HCT116 (cell line): ENCODE measurements around the gene CMBL. TPM values are rescaled to one million over a fixed set of nuclear protein-coding genes. Genes with fewer than 3 reads are reported as not detected.

Experiments
- ATAC-seq: fragments of 200-7000 bp; cut with Tn5 transposase; 2 replicates; pipeline ENCODE4 v1.9.1; 2020; ENCODE audit warnings: mild to moderate bottlenecking, moderate library complexity
- BruUV-seq: library from RNA; stranded (reverse); fragments of 400-500 nt; replicated peaks from 2 replicates; lab custom pipeline; 2021; lab: Mats Ljungman, UMichigan
- CTCF ChIA-PET: fragments of 300-600 bp; sonication (Branson Sonifier 250); formaldehyde crosslinking; loops from one replicate; lab custom pipeline; 2021; ENCODE audit warnings: antibody characterized with exemption; lab: Charles Lee
- POLR2A ChIA-PET: fragments of 300-600, 350-600 bp; sonication (Branson Sonifier 250); formaldehyde crosslinking; loops from one replicate; lab custom pipeline; 2021; ENCODE audit warnings: antibody characterized with exemption; lab: Charles Lee
- RAD21 ChIA-PET, 2 experiments: fragments of 300-600 bp; sonication (Branson Sonifier 250); formaldehyde crosslinking; loops; one replicate each; lab custom pipeline; 2023; ENCODE audit warnings: low total read pairs in 2 of 2; ENCODE audit not compliant: uncharacterized antibody in 2 of 2, unreplicated experiment in 2 of 2, low non-redundant PET in 1 of 2; lab: Charles Lee
- DNase-seq: peaks from one replicate; pipeline ENCODE4 v3.0.0-alpha.2; 2010; ENCODE audit warnings: low read depth, low spot score
- H2AFZ ChIP-seq: fragments of 200-600 bp; shearing (Covaris generic), sonication (generic); 2 replicates; pipeline ENCODE4 v1.6.1; 2017; ENCODE audit warnings: low read depth, mixed run types, mixed read lengths, antibody characterized with exemption, low read length; ENCODE audit not compliant: poor library complexity, severe bottlenecking
- H3K27ac ChIP-seq: 2 replicates; pipeline ENCODE4 v1.5.1; 2012; ENCODE audit warnings: low read depth, low read length
- H3K27me3 ChIP-seq: fragments of 200-600 bp; sonication (generic); 2 replicates; pipeline ENCODE4 v1.6.1; 2016; ENCODE audit warnings: mixed run types, low read length, mixed read lengths; ENCODE audit not compliant: insufficient read depth
- H3K36me3 ChIP-seq, 2 experiments: fragments of 200-500 bp in 1 of 2; fragments of 200-600 bp in 1 of 2; sonication (Bioruptor generic) in 1 of 2; sonication (generic) in 1 of 2; 2 replicates each; pipeline versions ENCODE4 v1.5.1 to v1.6.1; 2014 to 2016; ENCODE audit warnings: low read length in 2 of 2, inconsistent platforms in 1 of 2, mixed read lengths in 1 of 2, mixed run types in 1 of 2; ENCODE audit not compliant: insufficient read depth in 2 of 2, control insufficient read depth in 1 of 2
- H3K4me1 ChIP-seq, 2 experiments: fragments of 200-600 bp in 1 of 2; sonication (generic) in 1 of 2; 2 replicates each; pipeline versions ENCODE4 v1.5.1 to v1.6.1; 2012 to 2017; ENCODE audit warnings: low read length in 2 of 2, inconsistent platforms in 1 of 2, mild to moderate bottlenecking in 1 of 2, mixed read lengths in 1 of 2, mixed run types in 1 of 2, moderate library complexity in 1 of 2; ENCODE audit not compliant: insufficient read depth in 2 of 2, control insufficient read depth in 1 of 2
- H3K4me2 ChIP-seq: fragments of 200-600 bp; sonication (generic); 2 replicates; pipeline ENCODE4 v1.6.1; 2017; ENCODE audit warnings: mixed run types, low read length, mixed read lengths
- H3K4me3 ChIP-seq, 2 experiments: fragments of 200-600 bp in 1 of 2; sonication (generic) in 1 of 2; replicated peaks in 1 of 2; 2 replicates each; pipeline ENCODE4 v1.5.1; 2011 to 2016; ENCODE audit warnings: low read length in 2 of 2, control low read depth in 1 of 2, low read depth in 1 of 2, mild to moderate bottlenecking in 1 of 2, mixed read lengths in 1 of 2, mixed run types in 1 of 2
- H3K79me2 ChIP-seq: fragments of 200-600 bp; sonication (generic); 2 replicates; pipeline ENCODE4 v1.6.1; 2017; ENCODE audit warnings: mild to moderate bottlenecking, mixed run types, low read length, moderate library complexity, mixed read lengths; ENCODE audit not compliant: insufficient read depth
- H3K9ac ChIP-seq: fragments of 200-600 bp; sonication (generic); 2 replicates; pipeline ENCODE4 v1.6.1; 2016; ENCODE audit warnings: low read length, mixed read lengths
- H3K9me2 ChIP-seq: fragments of 200-600 bp; sonication (generic), shearing (Covaris generic); 2 replicates; pipeline ENCODE4 v1.6.1; 2017; ENCODE audit warnings: mixed run types, mild to moderate bottlenecking, moderate library complexity; ENCODE audit not compliant: insufficient read depth
- H3K9me3 ChIP-seq, 2 experiments: fragments of 200-500 bp in 1 of 2; fragments of 200-600 bp in 1 of 2; sonication (Bioruptor generic) in 1 of 2; sonication (generic) in 1 of 2; 2 replicates each; pipeline ENCODE4 v1.6.1; 2014 to 2017; ENCODE audit warnings: low read length in 2 of 2, mixed read lengths in 2 of 2, inconsistent platforms in 1 of 2, low read depth in 1 of 2, mild to moderate bottlenecking in 1 of 2, mixed run types in 1 of 2, moderate library complexity in 1 of 2; ENCODE audit not compliant: control insufficient read depth in 1 of 2, insufficient read depth in 1 of 2
- H4K20me1 ChIP-seq: fragments of 200-600 bp; sonication (generic), shearing (Covaris generic); 2 replicates; pipeline ENCODE4 v1.6.1; 2017; ENCODE audit warnings: mixed run types, mild to moderate bottlenecking, moderate library complexity; ENCODE audit not compliant: insufficient read depth
- ATF3 ChIP-seq: IDR thresholded peaks from 2 replicates; pipeline ENCODE4 v1.6.1; 2012
- CTCF ChIP-seq, 3 experiments: fragments of 200-600 bp in 1 of 3; sonication (generic) in 1 of 3; IDR thresholded peaks in 2 of 3; conservative IDR thresholded peaks in 1 of 3; 2 replicates each; pipeline ENCODE4 v1.5.1; 2012 to 2017; ENCODE audit warnings: low read depth in 2 of 3, low read length in 2 of 3, antibody characterized with exemption in 1 of 3, borderline replicate concordance in 1 of 3, control low read depth in 1 of 3, mild to moderate bottlenecking in 1 of 3, mixed read lengths in 1 of 3, mixed run types in 1 of 3, moderate library complexity in 1 of 3; ENCODE audit not compliant: insufficient read depth in 1 of 3
- MAX ChIP-seq: IDR thresholded peaks from 2 replicates; pipeline ENCODE4 v1.6.1; 2012
- SP1 ChIP-seq: IDR thresholded peaks from 2 replicates; pipeline ENCODE4 v1.6.1; 2012; ENCODE audit warnings: low read depth
- ZBTB33 ChIP-seq: IDR thresholded peaks from 2 replicates; pipeline ENCODE4 v1.6.1; 2011; ENCODE audit warnings: mild to moderate bottlenecking, low read length, moderate library complexity; ENCODE audit not compliant: insufficient replicate concordance; ENCODE audit errors: extremely low read depth
- ZNF274 ChIP-seq: fragments of 200-500 bp; sonication (Bioruptor generic); IDR thresholded peaks from 2 replicates; pipeline ENCODE4 v1.6.1; 2014; ENCODE audit warnings: mild to moderate bottlenecking, low read depth, low read length, inconsistent platforms
- intact Hi-C: fragments of 100-400 bp; cut with micrococcal nuclease; formaldehyde crosslinking; loops from 2 replicates; pipeline ENCODE4 v1.10.0; 2022
- total RNA-seq: library from RNA; stranded (reverse); gene quantifications from one replicate; pipeline ENCODE4 v1.2.1, GENCODE V29; 2021; ENCODE audit not compliant: unreplicated experiment

The CMBL gene
- total RNA-seq, 1 experiment from 2014 or later = 51.0 TPM

GRCh38 chr5:10332301-10332700 is 24.6 kb upstream of the CMBL start:
- ChIA-PET CTCF (interaction anchor here (0.6 kb wide), 1 partner anchor 759 kb away, joined by 3 read pairs; no protein-coding TSS in a partner anchor), RAD21 (no interaction called here), POLR2A (no interaction called here)
- Histone ChIP-seq H3K4me1 (no peaks in the 10 kb centered on the region), H4K20me1 (no peaks in the 10 kb centered on the region), H3K79me2 (no peaks in the 10 kb centered on the region), H3K36me3 (no peaks in the 10 kb centered on the region), H3K4me3 (no peak overlapping the region), H2AFZ (no peak overlapping the region), H3K4me2 (no peak overlapping the region), H3K27ac (no peak overlapping the region), H3K27me3 (peaks cover 6% of the 10 kb centered on the region; the same call in 1 of the 2 replicates), H3K9me3 (no peaks in the 10 kb centered on the region), H3K9ac (no peak overlapping the region), H3K9me2 (no peaks in the 10 kb centered on the region)
- intact Hi-C loops = no loop called here
- no peak for TF ChIP-seq CTCF (IDR thresholded peaks at IDR 0.05 in 2 of 3, conservative IDR thresholded peaks at IDR 0.05 in 1 of 3; ENCODE audit: borderline replicate concordance in 1 of 3, insufficient read depth in 1 of 3, low read depth in 2 of 3, low read length in 2 of 3)
- ATAC-seq (no peak), DNase-seq (no peak)
- BruUV-seq = no TSS peak

- no peaks in the 10 kb centered on the region for H4K20me1 ChIP-seq
- H3K36me3 ChIP-seq = no peaks in the 10 kb centered on the region
- H3K4me2 ChIP-seq = no peak overlapping the region
- RAD21 ChIA-PET = no interaction called here
- CTCF ChIA-PET = no interaction called here
- peaks cover 6% of the 10 kb centered on the region; the same call in 1 of the 2 replicates for H3K27me3 ChIP-seq
- ATAC-seq = no peak
- no TSS peak for BruUV-seq
- POLR2A ChIA-PET = no interaction called here
- no peak overlapping the region for H3K4me3 ChIP-seq
- H2AFZ ChIP-seq = no peak overlapping the region
- H3K9me2 ChIP-seq = no peaks in the 10 kb centered on the region
- no peaks in the 10 kb centered on the region for H3K4me1 ChIP-seq
- no peaks in the 10 kb centered on the region for H3K79me2 ChIP-seq
- TF ChIP-seq SP1 (no peak), ZNF274 (no peak), ZBTB33 (no peak), MAX (no peak), ATF3 (no peak)
- no peak overlapping the region for H3K9ac ChIP-seq
- no peak for DNase-seq
- intact Hi-C loops = no loop called here
- no peak overlapping the region for H3K27ac ChIP-seq
- H3K9me3 ChIP-seq = no peaks in the 10 kb centered on the region
Measured at GRCh38 chr5:10331341-10331796, 23.7 kb upstream of the CMBL start.
